Mucosa of gallbladder (tissue), 1 donor: ENCODE data around the gene DIPK2A. TPM values are rescaled to one million over a fixed set of nuclear protein-coding genes. Genes with fewer than 3 reads are reported as not detected.

Source experiments
- DNase-seq: peaks from one replicate; pipeline ENCODE4 v3.0.0-alpha.2; 2020; ENCODE audit warnings: low spot score
- total RNA-seq: library from RNA; stranded (reverse); gene quantifications from one replicate; pipeline ENCODE4 v1.2.1, GENCODE V29; 2021
- donor health status: DM: no; HTN: no; CAD: no.

DIPK2A gene
- total RNA-seq, 1 donor from 2014 or later, result 44.1 TPM

- DNase-seq, result no peak
Observed at GRCh38 chr3:143974271-143975238, 2.9 kb downstream of the DIPK2A start.

GRCh38 chr3:143975554-143976152 lies 4.0 kb downstream of the DIPK2A start:
- DNase-seq, result peak; percentile 14

DNA sequence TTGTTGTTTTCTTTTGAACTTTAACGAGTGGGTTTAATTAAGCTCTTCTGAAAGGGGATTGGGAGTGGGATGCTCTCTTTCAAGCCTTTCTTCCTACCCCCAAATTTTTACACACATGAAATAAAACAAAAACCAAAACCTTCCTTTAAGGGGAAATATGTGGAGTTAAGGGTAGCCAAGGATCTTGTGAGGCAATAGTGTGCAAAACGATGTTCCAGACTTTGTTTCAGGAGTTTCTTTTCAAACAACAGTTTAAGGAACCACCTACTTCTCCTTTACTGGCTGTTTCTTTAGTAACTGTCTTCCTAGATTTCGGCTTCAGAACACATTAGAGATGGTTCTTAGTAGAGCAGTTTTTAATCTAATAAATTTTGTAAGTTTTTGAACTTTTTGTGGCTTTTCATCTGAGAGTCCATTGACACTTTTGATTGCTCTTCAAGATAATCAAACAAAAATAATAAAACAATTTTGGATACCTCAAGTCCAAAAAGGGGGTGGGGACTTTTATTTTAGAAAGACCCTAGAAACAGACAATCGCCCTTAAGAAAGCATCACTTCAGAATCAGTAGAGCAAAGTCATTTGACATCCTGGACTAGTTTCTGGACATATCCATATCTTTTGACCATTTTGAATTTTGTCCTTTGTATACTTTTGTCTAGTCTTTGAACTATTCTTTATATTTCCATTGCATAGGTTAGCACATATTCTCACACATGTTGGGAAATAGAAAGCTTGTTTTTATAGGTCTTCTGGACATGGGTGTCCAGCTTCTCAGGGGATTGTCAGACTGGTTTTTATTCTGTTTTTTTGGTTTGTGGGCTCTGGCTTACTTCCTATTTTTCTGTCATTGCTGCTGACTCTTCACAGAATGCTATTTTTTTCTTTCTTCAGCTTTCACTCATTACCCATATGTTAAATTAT lies 6.0 kb downstream of the DIPK2A start:
- DNase-seq, result no peak

- no peak for DNase-seq
Observed at GRCh38 chr3:143978263-143978631, 6.6 kb downstream of the DIPK2A start.

GRCh38 chr3:143979041-143979440 lies 7.4 kb downstream of the DIPK2A start:
- DNase-seq, result no peak

GRCh38 chr3:143979813-143980212 lies 8.2 kb downstream of the DIPK2A start:
- DNase-seq, result no peak

DNA sequence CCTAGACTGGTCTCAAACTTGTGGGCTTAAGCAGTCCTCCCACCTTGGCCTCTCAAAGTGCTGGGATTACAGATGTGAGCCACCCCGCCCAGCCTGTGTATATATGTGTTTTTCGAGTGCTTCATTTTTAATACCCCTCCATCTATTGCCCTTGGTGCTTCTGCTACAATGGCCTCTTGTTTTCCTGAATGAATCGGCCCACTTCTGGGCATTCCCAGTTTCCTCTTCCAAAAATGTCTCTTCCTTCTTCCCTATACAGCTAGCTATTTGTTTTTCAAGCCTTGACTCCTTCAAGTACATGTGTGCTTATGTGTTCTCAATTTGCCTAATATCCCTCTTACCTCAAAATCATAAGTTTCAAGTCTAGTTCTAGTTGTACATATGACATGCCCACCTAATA lies 16.7 kb downstream of the DIPK2A start:
- DNase-seq, result no peak

DNA sequence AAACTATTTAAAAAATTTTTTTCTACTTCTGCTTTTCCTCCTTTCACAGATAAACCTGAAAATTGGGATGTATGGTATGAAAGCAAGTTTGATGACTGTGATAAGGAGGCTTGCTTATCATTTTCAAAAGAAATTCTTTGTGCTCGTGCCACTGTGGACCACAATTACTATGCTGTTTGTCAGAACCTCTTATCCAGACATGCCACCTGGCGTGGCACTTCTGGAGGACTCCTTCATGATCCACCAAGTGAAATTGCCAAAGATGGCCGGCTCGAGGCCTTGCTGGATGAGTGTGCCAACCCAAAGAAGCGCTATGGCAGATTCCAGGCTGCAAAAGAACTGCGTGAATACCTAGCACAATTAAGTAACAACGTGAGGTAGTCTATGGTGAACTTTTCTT lies 17.8 kb downstream of the DIPK2A start:
- DNase-seq, result no peak

GRCh38 chr3:143991713-143992112 lies 20.1 kb downstream of the DIPK2A start:
- no peak for DNase-seq

DNA sequence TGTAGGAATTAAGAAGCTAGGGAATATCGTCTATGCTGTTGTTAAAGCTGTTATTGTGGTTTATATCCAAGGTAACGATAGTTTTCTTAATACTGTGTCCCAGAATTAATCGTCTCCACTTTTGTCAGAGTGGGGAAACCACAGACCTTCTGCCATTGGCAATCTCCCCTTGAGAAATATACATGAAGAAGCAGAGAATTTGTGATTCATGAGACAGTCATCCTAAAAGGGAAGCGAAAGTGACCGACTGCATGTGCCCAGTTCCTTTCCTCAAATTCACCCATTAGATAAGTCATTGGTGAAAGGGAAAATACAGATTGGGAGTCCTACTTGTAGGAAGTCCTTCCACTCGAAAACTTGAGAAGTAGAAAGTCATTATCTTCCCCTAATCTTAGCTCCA lies 26.6 kb downstream of the DIPK2A start:
- DNase-seq, result no peak

DNA sequence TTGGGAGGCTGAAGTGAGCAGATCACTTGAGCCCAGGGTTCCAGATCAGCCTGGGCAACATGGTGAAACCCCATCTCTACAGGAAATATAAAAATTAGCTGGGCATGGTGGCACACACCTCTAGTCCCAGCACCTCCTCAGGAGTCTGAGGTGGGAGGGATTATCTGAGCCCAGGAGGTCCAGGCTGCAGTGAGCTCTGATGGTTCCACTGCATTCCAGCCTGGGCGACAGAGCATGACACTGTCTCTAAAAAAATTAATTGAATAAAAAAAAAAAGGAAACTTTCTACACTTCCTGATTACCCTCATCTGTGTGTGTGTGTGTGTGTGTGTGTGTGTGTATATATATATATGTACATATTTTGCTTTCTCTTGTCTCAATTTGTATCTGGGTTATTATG lies 31.4 kb downstream of the DIPK2A start:
- DNase-seq, result no peak

DNA sequence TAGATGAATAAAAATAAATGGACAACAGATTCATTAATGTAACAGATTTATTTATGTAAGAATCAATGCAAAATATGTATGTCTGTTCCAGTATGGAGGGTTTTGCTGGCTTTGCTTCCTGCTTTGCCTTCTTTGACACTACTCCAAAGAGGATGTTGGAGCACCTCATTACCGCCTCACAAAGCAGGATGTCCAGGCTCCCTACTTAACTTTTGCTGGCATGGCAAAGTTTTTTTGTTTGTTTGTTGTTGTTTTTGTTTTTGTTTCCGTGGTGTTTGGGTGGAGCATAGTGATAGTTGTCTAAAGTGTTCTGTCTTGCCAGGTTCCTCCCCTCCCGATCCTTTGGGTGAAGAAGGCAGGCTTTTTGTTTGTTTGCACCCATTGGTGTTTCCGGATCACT lies 38.7 kb downstream of the DIPK2A start:
- DNase-seq, result no peak

- no peak for DNase-seq
Observed at GRCh38 chr3:144011251-144011799, 39.7 kb downstream of the DIPK2A start.

GRCh38 chr3:144015133-144015532 lies 43.5 kb downstream of the DIPK2A start:
- no peak for DNase-seq

DNA sequence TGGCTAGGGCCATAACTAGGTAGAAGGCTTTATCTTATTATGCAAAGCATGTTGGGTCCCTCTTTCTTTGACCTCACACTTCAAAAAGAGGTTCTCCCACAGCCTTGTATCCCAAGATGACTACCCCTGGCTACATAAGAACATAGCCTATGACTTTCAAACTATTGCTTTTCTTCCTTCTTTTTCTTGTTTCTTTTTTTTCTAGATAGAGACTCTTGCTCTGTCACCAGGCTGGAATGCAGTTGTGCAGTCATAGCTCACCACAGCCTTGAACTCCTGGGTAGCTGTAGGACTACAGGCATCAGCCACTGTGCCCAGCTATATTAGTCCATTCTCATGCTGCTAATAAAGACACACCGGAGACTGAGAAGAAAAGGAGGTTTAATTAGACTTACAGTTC lies 47.2 kb downstream of the DIPK2A start:
- no peak for DNase-seq

Other genes starting within 250 kb of the DIPK2A start
- gene SLC9A9, start 123.4 kb upstream of the DIPK2A start, total RNA-seq, result 12.2 TPM